ENCODE measurements around the gene JCAD. TPM values are rescaled to one million over a fixed set of nuclear protein-coding genes. Genes with fewer than 3 reads are reported as not detected.
"Not testable (repeated sequence)": the region's sequence is repeated elsewhere in the genome, so short reads cannot be mapped to it uniquely, and the experiment has no call there.

JCAD gene
- polyA plus RNA-seq, 5 donors, result 48.2 to 95.1 (median 66.4) TPM

DNA sequence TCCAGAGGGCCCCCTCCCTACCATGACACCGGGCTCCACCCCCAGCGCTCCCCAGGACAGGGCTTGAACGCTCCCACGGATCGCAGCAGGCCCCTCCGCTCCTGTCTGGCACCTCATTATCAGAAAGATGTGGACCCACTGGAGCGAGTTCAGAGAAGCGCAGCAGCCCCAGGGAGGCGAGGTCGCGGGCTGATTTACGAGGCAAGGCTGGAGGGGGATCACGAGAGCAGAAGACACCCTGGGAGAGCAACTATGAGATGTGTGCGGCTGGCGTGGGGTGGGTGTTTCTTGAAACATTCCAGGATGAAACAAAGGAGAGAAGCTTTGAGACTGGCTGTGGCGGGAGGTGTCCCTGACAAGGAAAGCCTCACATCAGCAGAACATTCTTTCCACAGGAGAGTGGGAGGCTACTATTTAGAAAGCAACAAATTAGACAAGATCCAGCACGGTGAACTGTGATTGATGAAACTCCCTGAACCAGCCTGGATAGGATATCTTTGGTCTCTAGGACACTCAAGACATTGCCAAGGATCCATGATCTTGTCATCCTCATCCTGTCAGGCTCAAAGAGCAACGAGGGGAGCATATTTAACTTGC, 66.0 kb downstream of the JCAD start:
- no peak for DNase-seq

DNA sequence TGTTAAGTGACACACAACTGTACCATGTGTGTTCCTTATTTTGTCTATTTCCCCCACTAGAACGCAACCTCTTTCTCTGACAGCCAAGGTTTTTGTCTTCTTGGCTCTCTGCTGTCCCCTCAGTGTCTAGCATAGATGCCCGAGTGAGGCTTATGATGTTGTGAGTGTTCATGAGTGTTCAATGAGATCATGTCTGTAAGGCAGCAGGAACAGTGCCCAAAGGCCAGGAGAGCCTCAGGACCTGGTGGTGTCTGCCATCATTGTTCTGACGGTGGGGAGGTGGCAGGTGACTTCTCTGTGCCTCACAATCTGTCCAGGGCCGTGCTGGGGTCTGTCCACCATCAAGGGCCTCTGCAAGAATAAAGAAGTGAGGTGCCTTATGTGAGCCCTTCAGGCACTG, 66.5 kb downstream of the JCAD start:
- no peak for DNase-seq

DNA sequence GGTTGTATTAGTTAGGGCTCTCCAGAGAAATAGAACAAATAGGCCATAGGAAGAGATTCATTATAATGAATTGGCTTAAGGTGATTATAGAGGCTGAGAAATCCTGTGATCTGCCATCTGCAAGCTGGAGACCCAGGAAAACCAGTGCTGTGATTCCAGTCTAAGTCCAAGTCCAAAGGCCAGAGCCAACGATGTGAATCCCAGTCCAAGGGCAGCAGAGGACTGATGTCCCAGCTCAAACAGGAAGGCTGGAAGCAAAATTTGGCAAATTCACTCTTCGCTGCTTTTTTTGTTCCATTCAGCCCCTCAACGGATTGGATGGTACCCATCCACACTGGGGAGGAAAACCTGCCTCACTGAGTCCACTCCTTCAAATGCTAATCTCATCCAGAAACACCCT, 68.0 kb downstream of the JCAD start:
- no peak for DNase-seq

DNA sequence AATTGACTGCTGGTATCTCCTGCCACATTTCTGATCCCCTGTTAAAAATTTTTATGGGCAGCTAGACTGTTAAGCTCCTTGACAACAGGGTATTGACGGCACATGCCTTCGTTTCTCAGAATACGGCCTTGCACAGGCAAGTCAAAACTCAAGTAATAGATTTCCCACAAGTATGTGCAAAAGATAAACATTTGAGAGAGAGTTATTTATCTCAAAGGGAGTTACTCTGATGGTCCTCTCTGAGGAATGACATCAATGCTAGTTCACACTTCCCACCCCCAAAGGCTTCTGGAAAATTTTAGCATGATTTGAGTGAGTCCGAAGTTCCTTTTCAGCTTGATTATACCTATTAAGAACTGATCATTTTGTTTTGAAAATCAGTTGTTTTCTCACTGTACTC, 71.9 kb downstream of the JCAD start:
- no peak for DNase-seq

DNA sequence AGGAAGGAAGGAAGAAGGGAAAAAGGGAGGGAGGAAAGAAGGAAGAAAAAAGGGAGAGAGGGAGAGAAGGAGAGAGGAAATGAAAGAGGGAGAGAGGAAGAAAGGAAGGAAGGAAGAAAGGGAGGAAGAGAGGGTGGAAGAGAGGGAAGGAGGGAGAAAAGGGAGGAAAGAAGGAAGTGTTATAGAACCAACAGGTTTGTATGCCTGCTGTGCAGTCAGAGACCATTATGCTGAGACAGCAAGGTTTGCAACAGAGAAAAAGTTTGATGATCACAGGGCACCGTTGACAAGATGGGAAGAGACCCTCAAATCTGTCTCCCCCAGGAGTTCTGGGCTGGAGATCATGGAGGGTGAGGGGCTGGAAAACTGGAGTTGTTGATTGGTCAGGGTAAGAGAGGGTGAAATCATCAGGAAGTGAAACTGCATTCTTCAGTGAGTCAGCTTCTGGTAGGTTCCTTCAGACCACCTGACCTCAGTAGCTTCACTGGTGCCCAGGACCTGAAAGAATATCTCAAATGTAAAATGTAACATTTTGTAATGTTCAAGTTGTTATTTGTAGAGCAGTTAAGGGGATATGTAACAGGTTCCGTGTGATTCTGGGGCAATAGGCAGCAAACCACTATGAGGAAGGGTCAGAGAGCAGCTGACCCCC, 76.3 kb downstream of the JCAD start:
- no peak for DNase-seq

DNA sequence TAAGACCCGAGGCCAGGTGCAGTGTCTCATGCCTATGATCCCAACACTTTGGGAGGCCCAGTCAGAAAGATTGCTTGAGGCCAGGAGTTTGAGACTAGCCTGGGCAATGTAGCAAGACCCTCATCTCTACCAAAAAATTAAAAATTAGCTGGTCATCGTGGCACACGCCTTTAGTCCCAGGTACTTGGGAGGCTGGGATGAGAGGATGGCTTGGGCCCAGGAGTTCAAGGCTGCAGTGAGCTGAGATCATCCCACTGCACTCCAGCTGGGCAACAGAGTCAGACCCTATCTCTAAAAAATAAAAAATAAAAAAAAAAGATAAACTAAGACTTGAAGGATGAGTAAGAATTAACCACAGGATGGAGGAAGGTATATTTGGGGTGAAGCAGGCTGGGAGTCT, 77.9 kb downstream of the JCAD start:
- no peak for DNase-seq

DNA sequence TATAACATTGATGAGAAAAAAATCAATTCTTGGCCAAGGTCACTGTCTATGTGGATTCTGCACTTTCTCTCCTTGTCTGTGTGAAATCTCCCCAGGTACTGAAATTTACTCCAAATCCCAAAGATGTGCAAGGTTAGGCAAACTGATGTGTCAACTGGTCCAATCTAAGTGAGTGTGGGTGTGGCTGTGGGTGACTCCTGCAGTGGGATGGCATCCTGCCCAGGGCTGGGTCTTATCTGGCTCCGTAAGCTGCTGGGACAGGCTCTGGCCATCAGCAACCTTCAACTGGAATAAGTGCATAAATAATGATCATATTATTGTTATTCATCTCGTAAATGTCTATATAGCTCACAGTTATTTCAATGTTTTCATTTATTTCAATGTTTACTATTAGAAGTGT, 79.3 kb downstream of the JCAD start:
- DNase-seq, result no peak

DNA sequence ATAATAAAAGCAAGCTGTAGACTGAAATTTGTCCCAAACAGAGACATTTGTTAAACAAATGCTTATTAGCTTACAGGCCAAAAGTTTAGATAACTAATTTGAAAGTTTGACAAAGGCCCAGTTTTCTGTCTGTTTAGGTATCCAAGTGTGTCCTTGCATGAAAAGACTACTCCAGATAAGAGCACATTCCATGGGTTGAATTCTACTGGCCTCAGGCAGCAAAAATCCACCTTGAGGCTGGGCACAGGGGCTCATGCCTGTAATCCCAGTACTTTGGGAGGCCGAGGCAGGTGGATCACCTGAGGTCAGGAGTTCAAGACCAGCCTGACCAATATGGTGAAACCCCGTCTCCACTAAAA, 80.0 kb downstream of the JCAD start:
- DNase-seq, result not testable (repeated sequence)

DNA sequence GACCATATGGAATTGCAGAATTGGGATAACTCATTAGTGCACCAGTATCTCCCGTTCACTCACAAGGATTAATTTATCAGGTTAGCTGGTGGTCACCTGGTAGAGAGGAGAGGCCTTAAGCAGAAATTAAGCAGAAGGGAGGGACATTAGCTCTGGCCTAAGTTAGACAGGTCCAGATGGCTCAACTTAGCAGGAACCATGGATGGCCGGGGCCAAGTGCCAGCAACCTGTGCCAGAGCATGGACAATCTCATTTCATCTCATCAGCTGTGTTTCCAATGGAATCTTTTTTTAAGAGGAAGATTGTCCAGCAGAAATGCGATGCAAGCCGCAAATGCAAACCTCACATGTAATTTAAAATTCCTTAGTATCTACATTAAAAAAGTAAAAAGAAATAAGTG, 82.2 kb downstream of the JCAD start:
- DNase-seq, result no peak

DNA sequence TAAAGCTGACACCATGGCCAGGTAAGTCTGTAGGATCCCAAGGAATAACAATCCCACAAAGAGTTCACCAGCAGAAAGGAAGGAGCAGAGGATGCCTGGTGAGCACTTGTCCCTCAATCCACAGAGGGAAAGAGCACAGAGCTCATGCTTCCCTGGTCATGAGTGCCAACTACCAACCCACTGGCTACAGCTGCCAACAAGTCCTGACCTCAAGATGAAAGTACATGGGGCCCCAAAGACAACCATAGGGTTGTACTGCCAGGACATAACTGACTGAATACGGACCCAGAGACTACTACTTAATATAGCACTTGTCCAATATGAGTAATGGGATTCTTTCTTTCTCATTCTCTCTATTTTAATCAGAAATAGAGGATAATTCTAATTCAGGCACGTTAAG, 83.3 kb downstream of the JCAD start:
- no peak for DNase-seq

DNA sequence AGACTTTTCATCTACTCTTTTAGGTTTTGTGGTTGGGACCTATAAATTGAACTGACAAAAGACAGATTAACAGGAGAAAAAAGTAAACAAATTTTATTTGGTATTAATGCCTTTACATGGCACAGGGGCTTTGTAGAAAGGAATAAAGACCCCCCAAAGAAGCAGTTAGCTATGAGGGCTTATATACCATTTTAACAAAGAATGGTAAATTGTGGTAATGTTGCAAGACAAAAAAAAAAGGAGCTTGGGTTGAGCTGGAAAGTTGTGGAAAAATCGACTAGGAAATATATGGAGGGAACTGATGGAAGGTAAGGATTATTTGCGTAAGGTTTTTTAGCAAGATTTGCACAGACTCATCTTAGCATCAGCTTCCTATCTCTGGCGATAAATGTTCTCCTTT, 84.6 kb downstream of the JCAD start:
- no peak for DNase-seq

DNA sequence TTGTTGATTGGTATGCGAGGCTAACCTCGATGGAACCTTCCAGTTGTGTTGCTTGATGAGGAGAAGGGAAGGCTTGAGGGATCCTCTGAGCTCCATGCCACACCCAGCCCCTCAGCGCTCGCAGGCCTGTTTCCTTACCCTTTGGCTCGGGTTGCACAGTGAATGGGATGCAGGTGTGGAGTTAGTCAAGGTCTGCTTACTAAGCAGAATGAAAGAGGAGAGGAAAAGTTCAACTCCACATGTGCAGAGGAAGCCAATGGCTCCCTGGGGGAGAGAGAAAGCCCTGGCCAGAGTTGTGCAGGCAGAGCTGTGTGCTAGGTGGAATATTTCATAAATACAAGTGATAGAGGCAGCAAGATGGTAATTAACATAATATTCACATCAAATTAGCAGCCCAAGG, 85.5 kb downstream of the JCAD start:
- DNase-seq, result no peak

DNA sequence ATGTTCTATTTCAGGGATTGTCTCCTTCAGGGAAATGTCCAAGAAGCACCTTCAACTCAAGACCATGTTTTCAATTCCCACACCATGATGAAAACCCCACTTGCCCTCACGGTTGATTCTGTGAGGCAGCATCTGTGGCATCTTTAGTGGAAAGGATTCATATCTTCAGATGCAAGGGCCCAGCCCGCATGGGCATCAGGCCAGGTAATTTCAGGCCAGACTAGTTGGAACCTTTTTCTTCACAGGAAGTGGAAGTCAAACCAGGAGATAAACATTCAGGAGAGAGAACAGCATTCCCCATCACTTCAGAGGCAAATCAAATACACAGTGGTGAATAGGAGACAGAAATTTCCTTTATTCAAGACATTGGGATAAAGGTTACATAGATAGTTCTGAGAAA, 88.8 kb downstream of the JCAD start:
- no peak for DNase-seq

DNA sequence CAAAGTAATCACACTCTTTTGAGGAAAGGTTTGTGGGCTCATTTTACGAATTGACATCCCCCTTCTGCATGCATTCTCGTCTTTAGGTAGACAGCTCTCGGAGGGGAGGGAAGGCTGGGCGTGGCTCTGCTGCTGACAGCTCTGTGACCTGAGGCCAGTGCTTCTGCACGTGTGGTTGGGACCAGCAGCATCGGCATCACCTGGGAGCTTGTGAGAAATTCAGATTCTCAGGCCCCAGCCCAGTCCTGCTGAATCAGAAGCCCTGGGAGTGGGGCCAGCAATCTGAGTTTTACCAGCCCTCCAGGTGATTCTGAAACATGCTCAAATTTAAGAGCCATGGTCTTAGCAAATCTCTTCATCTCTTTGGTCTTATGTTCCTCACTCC, 89.4 kb downstream of the JCAD start:
- DNase-seq, result no peak

DNA sequence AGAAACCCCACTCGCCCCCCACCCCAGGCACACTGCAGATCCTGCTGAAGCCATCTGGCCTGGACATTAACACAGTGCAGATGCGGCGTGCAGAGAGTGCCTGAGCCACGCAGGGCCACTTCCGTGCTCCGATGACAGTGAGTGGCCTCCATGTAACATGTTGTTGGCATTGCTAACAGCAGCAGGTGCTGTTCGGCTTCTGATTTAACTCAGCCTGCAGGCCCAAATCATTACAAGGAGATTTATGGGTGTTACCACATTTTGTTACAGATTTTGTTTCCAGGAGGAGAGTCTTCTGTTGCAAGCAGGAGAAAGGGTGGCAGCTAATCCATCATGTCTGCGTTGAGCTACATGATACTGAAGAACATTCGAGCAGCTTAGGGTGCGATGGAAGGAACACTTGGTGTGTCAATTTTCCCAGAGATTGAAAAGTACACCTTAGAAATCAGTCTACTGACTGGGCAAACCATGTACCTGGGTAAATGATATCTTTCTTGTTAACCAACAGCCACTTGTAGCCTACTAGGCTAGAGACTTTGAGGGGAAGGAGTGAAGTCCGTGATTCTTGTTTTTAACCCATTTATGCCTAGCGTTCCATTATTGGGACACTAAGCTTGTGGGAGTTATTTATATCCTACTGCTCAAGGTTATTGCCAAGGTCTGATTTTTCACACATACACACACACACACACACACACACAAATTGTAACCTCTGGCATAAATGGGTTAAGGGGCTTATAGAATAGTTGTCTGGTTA, 90.0 kb downstream of the JCAD start:
- no peak for DNase-seq

DNA sequence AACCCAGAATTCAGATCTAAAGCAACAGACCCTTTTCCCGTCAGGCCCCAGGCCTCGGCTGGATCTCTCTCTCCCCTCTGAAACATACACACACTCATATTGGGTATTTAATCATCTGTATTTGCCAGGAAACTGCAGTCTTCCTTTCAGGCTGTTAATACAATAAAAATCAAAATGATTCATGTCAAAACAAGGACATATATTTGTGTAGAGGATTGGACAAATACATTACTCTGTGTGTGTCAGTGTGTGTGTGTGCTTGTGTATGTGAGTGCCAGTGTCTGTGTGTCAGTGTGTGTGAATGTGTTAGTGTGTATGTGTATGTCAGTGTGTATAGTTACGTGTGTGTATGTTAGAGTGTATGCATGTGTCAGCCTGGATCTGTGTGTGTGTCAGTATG, 90.8 kb downstream of the JCAD start:
- no peak for DNase-seq

DNA sequence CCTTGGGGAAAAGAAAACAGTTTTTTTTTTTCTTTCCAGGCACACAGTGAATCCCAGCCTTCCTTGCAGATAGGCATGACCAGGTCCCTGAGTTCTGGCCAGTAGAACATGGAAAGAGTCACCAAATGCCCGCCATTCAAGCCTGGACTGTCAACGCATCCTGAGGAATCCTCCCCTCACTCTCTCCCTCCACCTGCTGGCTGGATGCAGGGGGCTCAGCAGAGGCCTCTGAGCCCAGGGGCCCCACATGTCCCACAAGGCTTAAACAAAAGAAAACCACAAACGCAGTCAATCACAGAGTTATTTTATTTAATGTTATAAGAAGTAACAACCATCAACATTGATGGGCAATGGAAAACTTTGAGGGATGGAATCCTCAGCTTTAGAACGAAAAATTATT, 93.1 kb downstream of the JCAD start:
- DNase-seq, result no peak
